CD4-positive, alpha-beta T cell treated with Interleukin-15 for 1 hour (primary cell): ENCODE data around the gene KRTAP7-1.

Experiments used
- DNase-seq: peaks from one replicate; pipeline ENCODE4 v3.0.0-alpha.2; 2020

Gene KRTAP7-1

GRCh38 chr21:30829659-30830058 lies at the start of gene KRTAP7-1:
KRTAP7-1 (minus strand) TSS chr21:30829759; CDS start chr21:30829698, 61 bp downstream.
- DNase-seq: no peak

- no peak for DNase-seq
Observed at GRCh38 chr21:30874526-30874925, 45.0 kb upstream of the KRTAP7-1 start.

- no peak for DNase-seq
Observed at GRCh38 chr21:30847627-30848500, 18.3 kb upstream of the KRTAP7-1 start.

- no peak for DNase-seq
Observed at GRCh38 chr21:30842990-30843389, 13.4 kb upstream of the KRTAP7-1 start.

GRCh38 chr21:30839304-30839703 lies 9.7 kb upstream of the KRTAP7-1 start:
- no peak for DNase-seq

- DNase-seq: no peak
Observed at GRCh38 chr21:30838536-30838935, 9.0 kb upstream of the KRTAP7-1 start.

GRCh38 chr21:30831194-30831765 lies 1.7 kb upstream of the KRTAP7-1 start:
- no peak for DNase-seq

GRCh38 chr21:30818837-30819610 lies 10.5 kb downstream of the KRTAP7-1 start:
- DNase-seq: no peak

- DNase-seq: no peak
Observed at GRCh38 chr21:30813174-30813573, 16.4 kb downstream of the KRTAP7-1 start, which contains the start of gene KRTAP8-1. KRTAP8-1 (minus strand) TSS chr21:30813274; CDS start chr21:30813220, 54 bp downstream.

GRCh38 chr21:30800605-30801004 lies 29.0 kb downstream of the KRTAP7-1 start:
- no peak for DNase-seq

GRCh38 chr21:30793581-30794314 lies 35.8 kb downstream of the KRTAP7-1 start:
- no peak for DNase-seq

- no peak for DNase-seq
Observed at GRCh38 chr21:30779249-30779648, 50.3 kb downstream of the KRTAP7-1 start.
